Activated CD4-positive, alpha-beta T cell treated with anti-CD3 and anti-CD28 coated beads, Interleukin-2, Interleukin-4, amounts not matched to agents 100 ng/mL and 50 ng/mL, durations not matched to agents 16 hours and 8 hours (primary cell): ENCODE data around the gene NRG2.
A peak's percentile ranks its signal among the peaks of the same experiment; 100 is the strongest.

Experiments
- DNase-seq: peaks from one replicate; pipeline ENCODE4 v3.0.0-alpha.2; 2020; ENCODE audit warnings: low spot score

NRG2 gene

DNA sequence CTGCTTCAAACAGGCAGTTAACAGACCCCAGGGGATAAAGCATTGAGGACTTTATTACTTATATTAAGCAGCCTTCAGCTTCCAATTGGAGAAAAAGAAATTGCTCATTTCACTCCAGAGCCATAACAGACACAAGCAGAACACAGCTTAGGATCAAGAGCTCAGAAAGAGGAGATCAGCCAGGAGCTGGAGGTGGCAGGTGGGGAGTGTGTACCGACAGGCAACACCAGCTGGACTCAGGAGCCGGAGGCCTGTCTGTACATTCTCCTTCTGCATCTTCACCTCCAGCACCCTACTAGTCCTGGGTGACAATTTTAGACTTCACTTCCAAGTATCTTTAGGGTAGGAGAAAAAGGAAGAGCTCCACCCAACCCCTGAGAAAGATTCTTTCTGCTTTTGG is 35.8 kb downstream of the NRG2 start:
- DNase-seq = no peak

DNA sequence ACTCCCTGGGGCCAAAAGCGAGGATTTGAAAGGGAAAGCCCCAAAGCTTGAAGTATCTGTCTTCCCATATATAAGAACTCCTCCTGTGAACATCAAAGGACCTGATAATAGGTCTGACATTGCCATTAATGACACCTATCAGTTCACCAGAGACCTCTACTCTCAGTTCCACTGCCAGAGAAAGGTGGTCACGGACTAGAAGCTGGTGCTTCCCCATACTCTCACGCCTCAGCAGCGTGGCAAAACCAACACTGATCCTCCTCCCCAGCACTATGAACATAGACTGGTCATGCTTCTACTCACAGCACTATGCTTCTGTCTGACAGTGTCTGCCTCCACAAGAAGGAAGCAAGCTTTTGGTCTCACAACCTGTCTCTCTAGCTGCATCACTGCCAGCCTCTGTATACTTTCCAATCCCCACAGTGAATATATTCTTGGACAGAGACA is 37.9 kb downstream of the NRG2 start:
- no peak for DNase-seq

DNA sequence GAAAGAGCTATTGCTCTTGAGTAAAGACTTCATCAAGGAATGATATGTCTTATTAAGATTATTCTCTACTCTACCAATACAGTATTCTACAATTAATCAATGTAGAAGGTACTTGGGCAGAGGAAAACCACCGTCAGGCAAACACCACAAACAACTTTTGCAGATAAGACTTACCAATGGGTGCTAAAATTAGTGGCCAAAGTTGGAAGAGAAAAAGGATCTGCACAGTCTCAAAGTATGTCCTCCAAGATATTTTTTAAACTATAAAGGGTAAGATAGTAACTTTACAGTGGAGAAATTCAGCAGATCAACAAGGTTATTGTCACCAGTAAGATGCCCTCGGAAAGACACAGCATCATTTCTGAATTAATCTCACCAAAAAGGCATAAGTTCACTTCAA is 38.9 kb downstream of the NRG2 start:
- DNase-seq = no peak

DNA sequence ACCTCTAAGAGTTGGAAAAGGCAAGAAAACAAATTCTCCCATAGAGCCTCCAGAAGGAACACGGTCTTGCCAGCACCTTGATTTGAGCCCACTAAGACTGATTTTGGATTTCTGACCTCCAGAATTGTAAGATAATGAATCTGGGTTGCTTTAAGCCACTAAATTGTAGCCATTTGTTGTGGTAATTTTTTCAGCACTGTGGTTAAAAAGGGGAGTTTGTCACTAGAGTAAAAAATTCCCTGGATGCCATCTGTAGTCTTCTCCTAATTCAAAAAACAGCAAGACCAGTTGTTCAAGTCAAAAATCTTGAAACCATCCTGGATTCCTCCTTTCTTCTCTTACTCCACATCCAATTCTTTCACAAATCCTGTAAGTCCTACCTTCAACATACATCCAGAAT is 39.6 kb downstream of the NRG2 start:
- no peak for DNase-seq

DNA sequence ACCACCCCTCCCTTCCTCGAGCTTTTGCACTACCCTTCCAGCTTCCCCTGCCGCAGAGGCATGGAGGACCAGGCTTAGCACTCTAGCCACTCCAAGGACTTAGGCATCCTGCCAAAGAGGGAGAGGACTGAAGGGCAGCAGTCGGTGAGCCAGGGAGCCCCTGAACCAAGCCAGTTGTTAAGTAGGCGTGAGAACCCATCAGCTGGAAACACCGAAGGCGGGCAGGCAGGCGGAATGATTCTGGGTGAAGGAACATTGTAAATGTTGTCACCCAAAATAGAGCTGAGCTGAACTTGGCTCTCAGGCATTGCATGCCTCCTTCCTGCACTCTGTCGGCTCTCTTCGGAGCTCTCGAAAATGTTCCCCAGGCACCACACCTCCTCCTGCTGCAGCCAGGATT is 42.8 kb downstream of the NRG2 start:
- DNase-seq = no peak

DNA sequence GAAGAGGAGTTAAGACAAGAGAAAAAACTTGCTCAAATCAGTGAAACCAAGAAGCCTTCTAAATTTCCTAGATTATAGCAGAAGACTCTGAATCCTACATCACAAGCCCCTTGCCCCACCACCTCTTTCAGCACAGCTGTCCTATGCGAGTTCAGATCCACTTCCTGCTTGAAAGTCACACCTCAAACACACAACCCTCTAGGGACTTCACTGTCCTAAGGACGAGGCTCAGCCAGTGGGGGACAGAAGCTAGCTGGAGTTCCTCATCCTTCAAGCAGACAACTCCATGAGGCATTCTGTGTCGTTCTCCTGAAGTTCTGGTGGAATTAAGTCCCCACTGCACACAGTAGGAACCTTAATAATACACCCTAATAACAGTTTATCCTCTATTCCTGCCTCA is 44.3 kb downstream of the NRG2 start:
- no peak for DNase-seq

DNA sequence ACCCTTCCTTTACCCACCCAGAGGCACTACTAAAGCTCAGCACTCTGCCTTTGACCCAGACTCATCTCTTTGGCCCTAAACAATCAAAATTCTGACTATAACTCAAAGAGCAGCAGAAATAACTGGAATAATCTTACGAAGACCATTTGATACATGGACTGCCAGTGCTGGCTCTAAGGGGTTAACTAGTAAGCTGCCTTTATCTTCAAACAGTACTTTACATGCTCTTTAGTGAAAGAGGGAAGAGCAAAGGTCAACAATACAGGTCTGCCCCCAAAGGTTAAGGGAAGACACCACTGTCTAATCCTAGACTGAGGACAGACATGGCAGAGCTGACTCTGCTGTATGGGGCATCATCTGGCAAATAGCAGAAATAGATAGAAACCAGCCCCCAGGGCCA is 45.8 kb downstream of the NRG2 start:
- DNase-seq = no peak

DNA sequence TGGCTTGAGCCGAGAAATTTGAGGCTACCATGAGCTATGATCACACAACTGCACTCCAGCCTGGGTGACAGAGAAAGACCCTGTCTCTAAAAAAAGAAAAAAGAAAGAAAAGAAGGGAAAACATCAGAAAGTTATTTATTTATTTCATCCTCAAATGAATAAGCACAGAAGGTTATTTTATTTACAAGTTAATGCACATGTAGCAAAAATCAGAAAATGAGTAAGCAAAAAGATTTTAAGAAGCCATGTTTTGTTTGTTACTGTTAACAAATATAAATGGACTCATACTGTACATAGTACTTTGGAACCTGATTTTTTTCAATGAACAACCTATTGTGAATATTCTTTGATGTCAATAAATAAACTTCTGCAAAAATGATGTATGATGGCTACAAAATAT is 47.2 kb downstream of the NRG2 start:
- no peak for DNase-seq

DNA sequence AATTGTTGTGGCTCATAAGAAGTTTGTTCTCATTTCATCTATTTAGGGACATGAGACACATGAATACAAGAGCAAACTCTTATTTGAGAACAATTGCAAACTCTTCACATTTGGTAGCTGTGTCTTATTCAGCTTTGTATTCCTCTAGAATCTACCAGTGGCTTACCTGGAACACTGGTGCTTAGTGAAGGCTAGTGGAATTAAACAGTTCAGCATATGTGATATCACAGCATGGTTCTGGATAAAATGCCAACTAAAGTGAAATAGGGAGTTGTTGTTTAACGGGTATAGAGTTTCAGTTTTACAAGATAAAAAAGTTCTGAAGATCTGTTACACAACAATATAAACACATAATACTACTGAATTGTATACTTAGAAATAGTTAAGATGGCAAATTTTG is 48.9 kb downstream of the NRG2 start:
- no peak for DNase-seq

DNA sequence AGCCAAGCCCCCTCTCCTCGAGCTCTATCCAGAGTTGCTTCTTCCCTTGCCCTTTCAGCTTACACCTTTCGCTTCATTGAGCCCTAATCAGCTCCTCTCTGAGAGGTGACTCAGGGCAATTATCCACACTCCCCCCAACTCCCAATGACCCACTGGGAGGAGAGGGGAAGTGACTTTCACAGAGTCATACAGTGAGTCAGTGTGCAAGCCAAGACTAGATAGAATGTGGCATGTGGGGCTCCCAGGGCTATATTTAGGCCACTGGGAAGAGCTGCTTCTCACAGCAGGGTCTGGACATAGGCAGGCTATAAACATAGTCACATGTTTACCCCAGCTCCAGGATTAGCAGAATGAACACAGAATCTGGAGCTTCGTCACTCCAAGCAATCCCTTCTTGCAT is 57.4 kb downstream of the NRG2 start:
- no peak for DNase-seq

DNA sequence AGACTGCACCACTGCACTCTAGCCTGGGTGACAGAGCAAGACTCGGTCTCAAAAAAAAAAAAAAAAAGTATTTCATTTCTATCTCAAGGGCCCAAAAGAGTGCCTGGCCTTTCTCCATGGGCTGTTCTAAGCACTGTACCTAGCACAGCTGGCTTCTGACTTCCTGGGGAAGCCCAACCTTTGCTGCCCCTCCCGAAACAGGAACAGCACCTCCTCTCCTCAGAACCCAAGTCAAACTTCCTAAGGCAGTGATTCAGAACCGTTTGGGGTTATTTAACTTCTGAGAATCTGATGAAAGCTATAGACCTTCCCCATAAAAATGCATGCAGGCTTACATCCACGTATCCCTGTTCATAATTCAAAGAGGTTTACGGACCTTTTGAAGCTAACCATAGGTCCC is 57.8 kb downstream of the NRG2 start:
- no peak for DNase-seq

DNA sequence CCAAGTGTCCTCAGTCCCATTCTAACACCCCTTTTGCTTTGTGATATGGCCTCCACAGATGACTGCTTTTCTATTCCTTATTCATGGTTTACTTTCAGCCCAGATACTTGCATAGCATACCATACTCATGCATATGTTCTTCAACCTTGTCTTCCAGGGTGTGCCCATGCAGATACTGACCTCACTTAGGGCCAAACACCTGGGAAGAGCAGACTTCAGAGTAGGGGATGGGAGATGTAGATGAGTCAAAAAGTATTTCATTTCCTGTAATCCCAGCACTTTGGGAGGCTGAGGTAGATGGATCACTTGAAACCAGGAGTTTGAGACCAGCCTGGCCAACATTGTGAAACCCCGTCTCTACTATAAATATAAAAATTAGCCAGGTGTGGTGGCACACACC is 58.3 kb downstream of the NRG2 start:
- DNase-seq = no peak

DNA sequence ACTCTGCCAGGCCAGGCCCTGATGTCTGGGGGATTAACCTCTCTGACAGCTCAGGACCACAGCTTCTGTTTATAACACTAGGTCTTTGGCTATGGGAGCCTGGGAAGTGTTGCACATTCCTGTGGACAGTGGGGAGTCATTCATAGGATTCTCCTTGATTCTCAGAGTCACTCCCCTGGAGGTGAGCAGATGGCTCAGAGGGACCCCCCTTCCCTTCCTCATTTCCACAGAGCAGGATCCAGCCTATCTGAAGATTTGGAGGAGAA is 60.2 kb downstream of the NRG2 start:
- DNase-seq = no peak

DNA sequence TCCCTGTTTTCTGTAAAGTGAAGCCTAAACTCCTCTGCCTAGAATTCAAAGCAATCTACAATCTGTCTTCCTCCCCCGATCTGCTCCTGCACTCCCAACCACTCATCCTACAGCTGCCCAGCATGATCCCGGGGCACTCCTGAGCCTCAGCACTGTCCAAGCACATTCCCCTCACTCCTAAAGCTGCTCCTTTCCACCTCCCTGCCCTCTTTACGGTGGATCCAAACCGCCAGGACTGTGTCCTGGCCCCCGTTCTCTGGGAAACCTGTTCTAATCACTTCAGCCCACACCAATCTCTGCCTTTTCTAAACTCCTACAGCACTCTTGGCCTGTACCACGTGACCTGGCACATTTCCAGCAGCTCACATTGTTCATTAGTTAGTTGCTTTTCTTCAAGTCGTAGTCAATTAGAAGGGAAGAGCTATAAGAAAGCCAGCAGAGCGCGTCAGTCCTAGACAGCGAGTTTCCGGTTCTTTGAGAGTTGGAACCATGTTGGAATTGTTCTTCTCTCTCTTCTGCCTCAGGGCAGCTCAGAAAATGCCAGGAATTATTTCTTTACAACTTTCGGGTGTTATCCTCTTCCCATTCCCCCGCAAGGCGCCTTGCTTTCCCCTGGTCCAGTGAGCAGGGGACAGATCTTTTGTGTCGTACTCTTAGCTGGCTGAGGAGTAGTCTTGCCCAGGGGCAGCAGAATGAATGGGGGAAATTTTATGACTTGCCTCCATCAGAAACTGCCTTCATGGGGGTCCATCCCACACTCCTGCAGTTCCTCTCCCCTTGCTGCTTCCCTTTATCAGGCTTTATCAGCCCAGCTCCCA is 60.7 kb downstream of the NRG2 start:
- no peak for DNase-seq

DNA sequence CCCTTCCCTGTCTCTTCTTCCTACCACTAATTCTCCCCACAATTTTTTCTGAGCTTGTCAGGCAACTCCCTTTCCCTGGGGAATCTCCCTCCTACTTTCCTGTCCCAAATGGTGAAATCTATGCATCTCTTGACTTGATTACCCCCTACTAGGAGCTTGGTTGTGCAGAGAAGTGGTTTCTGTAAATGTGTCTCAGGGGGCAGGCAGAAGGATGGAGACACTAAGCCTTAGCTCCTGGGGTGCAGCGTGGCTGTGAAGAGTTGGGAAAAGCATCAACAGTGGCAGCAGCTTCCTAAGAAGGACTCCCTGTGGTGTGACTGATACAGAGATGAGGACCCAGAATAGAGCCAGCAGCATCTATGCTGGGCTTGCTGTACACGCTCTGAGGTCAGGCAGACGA is 62.3 kb downstream of the NRG2 start:
- no peak for DNase-seq

DNA sequence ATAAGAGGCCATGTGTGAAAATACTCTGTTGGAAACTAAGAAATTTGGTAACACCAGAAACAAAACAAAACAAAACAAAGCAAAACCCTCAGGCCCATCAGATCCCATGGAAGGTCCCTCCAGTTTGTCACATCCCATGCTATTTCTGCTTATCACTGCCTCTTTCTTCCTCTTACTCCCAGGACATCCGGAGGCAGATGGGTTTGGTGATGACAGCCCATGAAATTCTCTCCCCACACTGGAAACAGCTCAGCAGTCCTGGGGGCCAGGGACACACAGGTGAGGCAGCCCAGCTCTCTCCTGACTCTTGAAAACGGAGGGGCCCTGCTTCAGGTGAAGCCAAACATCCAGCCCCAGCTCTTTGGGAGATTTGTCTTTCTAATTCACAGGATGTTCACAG is 63.2 kb downstream of the NRG2 start:
- no peak for DNase-seq

DNA sequence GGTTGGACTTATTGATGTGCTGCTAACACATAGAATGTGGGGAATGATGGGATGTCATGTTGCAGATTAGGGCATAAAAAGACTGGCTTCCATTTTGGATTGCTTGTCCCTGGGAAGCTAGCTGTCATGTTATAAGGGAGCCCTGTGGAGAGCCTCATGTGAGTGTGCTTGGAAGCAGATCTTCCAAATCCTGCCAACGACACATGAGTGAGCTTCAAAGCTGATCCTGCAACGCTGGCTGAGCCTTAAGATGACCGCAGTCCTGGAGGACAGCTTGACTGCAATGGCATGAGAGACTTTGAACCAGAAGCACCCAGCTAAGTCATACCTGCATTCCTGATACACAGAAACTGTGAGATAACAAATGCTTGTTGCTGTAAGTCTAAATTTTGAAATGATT is 63.6 kb downstream of the NRG2 start:
- no peak for DNase-seq

DNA sequence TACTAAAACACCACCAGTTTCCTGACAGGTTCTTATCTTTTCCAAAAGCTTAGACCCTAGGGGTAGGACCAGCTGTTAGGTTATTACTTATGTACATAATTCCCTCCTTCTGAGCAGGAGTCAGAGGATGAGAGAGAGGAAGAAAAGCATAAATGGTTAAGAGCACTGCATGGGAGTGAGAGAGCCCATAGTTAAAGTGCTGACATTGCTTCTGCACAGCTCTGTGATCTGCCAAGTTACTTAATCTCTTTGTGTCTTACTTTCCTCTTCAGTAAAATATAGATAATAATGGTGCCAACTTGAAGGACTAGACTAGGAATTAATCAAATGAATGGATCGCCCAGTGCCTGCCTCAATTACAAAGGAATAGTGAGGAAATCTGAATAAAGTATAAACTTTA is 66.4 kb downstream of the NRG2 start:
- no peak for DNase-seq

DNA sequence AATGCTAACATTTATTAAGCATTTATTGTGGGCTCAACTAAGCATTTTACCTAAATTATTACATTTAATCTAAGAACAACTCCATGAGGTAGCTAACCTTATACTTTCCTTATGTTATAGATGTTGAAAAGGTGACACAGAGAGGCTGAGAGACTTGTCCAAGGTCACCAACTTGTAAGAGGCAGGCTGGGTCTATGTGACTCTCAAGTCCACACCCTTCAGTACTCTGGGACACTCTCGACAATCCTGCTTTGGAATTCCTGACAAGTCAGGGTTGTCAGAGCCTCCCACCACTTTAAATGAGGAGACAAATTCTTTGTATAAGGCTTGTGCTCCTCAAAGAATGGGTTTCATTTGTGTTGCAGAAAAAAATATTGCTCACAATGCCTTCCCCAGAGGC is 67.2 kb downstream of the NRG2 start:
- no peak for DNase-seq

DNA sequence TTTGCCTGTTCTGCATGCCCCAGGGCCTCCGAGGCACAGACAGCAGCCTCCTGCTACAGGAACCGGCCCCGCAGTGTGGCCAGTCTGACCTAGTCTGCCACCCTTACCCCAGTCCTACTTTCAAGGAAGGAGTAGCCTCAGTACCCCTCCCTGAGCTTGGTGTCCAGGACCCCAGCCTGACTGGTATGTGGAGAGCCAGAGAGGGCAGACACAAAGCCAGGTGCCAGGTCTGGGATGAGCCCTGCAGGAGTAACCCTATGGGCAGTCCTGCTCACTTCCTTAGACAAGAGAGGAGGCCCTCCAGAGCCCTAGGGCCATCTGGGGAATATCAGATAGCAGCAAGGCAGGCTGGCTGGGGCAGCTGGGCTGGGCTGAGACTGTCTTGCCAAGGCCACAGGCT is 67.8 kb downstream of the NRG2 start:
- no peak for DNase-seq

DNA sequence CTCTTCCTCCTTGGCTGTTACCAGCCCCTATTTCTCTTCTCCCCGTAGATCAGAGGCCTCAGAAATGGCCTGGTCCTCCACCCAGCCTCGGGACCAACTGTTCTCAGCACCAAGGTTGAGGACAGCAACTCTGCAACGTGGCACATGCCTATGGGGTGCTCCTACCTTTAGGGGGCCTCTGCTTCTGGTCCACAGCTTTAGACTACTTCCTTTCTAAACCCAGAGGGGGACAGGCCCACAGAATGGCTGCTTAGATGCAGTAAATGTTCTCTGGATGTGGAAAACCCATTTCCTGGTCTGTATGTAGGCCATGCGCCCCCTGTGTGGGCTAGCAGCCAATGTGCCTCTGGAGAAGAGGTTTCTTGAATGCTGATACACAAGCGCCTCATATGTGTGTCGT is 68.4 kb downstream of the NRG2 start:
- no peak for DNase-seq

DNA sequence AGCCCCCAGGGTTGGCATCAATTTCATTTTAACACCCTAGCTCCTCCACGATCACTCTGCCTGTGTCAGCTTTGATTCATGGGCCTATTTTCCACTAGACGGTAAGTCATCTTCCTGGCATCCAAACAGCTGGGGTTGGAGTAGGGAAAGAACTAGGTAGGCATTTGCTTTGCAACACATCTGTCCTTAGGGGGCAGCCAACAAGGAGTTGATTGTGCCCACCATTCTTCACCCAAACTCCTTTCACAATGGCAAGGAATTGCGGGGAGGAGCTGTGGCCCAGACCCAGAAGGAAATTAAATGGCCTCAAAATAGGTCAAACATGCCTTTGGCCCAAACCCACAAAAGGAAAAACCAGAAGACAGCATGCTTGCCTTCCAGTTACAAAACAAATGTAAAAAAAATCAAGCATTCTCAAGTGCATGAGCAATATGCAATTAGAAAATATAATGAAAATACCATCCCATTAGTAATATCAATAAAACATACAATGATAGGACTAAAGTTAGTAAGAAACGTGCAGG is 71.8 kb downstream of the NRG2 start:
- DNase-seq = no peak

DNA sequence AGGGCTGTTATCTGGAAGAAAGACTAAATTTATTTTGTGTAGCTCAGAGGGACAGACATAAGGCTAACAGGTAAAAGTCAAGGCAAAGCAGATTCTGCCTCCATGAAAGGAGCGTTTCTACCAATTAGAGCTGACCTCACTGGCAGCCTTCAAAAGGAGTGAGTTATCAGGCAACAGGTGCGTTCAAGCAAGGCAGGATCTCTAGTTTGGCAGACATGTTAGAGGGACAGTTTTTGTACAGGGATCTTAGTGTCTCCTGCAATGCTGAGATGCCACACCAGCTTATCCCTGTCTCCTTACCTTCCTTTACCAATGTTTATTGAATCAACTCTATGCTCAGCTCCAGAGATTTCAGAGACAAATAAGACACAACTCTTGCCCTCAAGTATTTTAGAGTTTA is 73.8 kb downstream of the NRG2 start:
- DNase-seq = no peak

DNA sequence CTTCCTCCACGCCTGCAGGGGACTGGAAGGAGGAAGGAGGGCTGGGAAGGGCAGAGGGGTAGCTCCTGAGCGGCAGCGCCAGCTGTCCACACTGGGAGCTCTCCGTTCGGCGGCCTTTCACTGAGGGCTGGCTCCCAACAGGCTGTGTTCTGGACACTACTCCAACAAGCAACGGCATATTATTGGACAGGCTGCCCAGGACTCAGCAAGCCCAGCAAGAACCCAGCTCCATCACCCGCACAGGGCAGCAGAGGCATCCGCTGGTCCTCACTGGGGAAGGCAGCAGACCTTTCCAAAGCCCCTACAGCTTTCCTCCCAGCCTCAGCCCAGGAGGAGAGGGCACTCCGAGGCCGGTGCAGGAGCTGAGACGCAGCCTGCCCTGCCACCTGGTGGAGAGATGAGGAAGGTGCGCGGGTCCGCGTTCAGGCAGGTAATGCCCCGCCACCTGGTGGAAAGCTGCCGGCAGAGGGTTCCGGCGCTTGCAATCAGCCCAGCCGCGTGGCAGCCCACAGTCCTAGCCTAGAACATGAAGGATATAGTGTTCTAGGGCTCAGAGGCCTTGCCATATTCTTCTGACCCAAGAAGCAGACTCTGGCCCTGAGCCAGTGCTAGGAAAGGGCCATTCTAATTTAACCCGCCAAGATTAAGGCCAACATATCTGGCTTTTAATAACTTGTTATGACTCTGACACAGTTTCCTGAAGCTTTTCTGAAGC is 74.4 kb downstream of the NRG2 start:
- DNase-seq = peak; percentile 90
